Sigmoid colon (tissue), 4 donors: Measurements from ENCODE around the gene RPS5.
"Not testable (repeated sequence)": the region's sequence is repeated elsewhere in the genome, so short reads cannot be mapped to it uniquely, and the experiment has no call there.

ENCODE experiments used
- CTCF ChIP-seq, 4 experiments: fragments of 450-650 bp in 3 of 4; fragments of 200-600 bp in 1 of 4; IDR thresholded peaks; one replicate each; pipeline ENCODE4 v1.5.1; 2016 to 2019; ENCODE audit warnings: antibody characterized with exemption in 4 of 4, mild to moderate bottlenecking in 3 of 4, moderate library complexity in 2 of 4
- EP300 ChIP-seq, 4 donors: sonication (generic); formaldehyde crosslinking; IDR thresholded peaks; one replicate each; pipeline ENCODE4 v1.6.1; 2017; ENCODE audit warnings: antibody characterized with exemption in 4 of 4
- POLR2A ChIP-seq, 2 donors: fragments of 450-650 bp; IDR thresholded peaks; one replicate each; pipeline ENCODE4 v1.6.1; 2016; ENCODE audit warnings: antibody characterized with exemption in 2 of 2, mild to moderate bottlenecking in 2 of 2, moderate library complexity in 2 of 2
- POLR2AphosphoS5 ChIP-seq, 4 donors: sonication (generic); formaldehyde crosslinking; IDR thresholded peaks; one replicate each; pipeline ENCODE4 v1.6.1; 2017; ENCODE audit warnings: antibody characterized with exemption in 4 of 4

GRCh38 chr19:58376724-58377123 is 10.3 kb upstream of the RPS5 start:
- not testable (repeated sequence) for TF ChIP-seq CTCF, POLR2AphosphoS5, POLR2A, EP300 (IDR thresholded peaks at IDR 0.05)
